Psoas muscle (tissue), 8 donors: ENCODE measurements around the gene EHMT1. TPM values are rescaled to one million over a fixed set of nuclear protein-coding genes. Genes with fewer than 3 reads are reported as not detected.
A peak's percentile ranks its signal among the peaks of the same experiment; 100 is the strongest.

Experiments
- ATAC-seq, 4 donors: fragments of 200-7000 bp; cut with Tn5 transposase; one replicate each; pipeline ENCODE4 v1.9.1; 2020; ENCODE audit warnings: moderate library complexity in 3 of 4, mild to moderate bottlenecking in 2 of 4
- DNase-seq, 2 donors: peaks; one replicate each; pipeline ENCODE4 v3.0.0-alpha.2; 2020
- H3K27ac ChIP-seq: fragments of 200-600 bp; one replicate; pipeline ENCODE4 v1.8.0; 2022
- H3K27me3 ChIP-seq, 3 donors: fragments of 200-600 bp in 1 of 3; one replicate each; pipeline versions ENCODE4 v1.6.1 to v1.8.0; 2013 to 2022; ENCODE audit warnings: low read length in 2 of 3, mild to moderate bottlenecking in 2 of 3, moderate library complexity in 1 of 3; ENCODE audit not compliant: insufficient read depth in 3 of 3
- H3K36me3 ChIP-seq, 2 donors: fragments of 200-600 bp in 1 of 2; one replicate each; pipeline versions ENCODE4 v1.6.1 to v1.8.0; 2013 to 2022; ENCODE audit warnings: low read depth in 1 of 2, mild to moderate bottlenecking in 1 of 2, moderate library complexity in 1 of 2; ENCODE audit not compliant: insufficient read depth in 1 of 2
- H3K4me1 ChIP-seq: fragments of 200-600 bp; one replicate; pipeline ENCODE4 v1.8.0; 2022
- H3K4me3 ChIP-seq: fragments of 200-600 bp; one replicate; pipeline ENCODE4 v1.8.0; 2022; ENCODE audit warnings: mild to moderate bottlenecking
- H3K9me3 ChIP-seq: fragments of 200-600 bp; one replicate; pipeline ENCODE4 v1.8.0; 2022
- WGBS, 3 donors: extraction: QIAGEN DNeasy Blood & Tissue Kit; methylation state at CpG; one replicate each; pipeline versions ENCODE4 v1.1.6 to v1.1.7; 2013; 5-methylcytosine and 5-hydroxymethylcytosine counted together
- intact Hi-C, 2 donors: fragments of 100-400 bp; cut with DNase I; formaldehyde crosslinking; loops; one replicate each; pipeline versions ENCODE4 v1.11.0 to v1.14.2; 2022
- polyA plus RNA-seq, 3 donors: library from polyadenylated mRNA; stranded (reverse); fragments of 200-250 nt; gene quantifications; one replicate each; pipeline ENCODE4 v1.2.3, GENCODE V29; 2013
- total RNA-seq, 4 donors: library from RNA; stranded (reverse); fragmentation: NEBNext Ultra II Directional in 2 of 4; extraction: Animal tissue kit (Norgen Biotek cat#: 25700) in 2 of 4; gene quantifications; one replicate each; pipeline versions ENCODE4 v1.2.1 to v1.2.4, GENCODE V29; 2021 to 2023
- TF ChIP-seq, protein P1 (sequence below): fragments of 200-600 bp; IDR thresholded peaks from one replicate; pipeline ENCODE4 v1.8.0; 2022; ENCODE audit warnings: antibody characterized with exemption
- donor health status: healthy with polysubstance abuse.
- donor health status: DM: no; HTN: no; CAD: no; lungs with moderate emphysema.
- donor health status: Bipolar disorder and iron deficiency.
- donor health status: healthy.
- donor health status: DM: yes; HTN: yes; CAD: no.
- donor health status: DM: no; HTN: no; CAD: no.
- donor health status: DM: no; HTN: no; CAD: no.
- donor health status: DM: yes; HTN: yes; CAD: no.

EHMT1 gene
- total and polyA plus RNA-seq, 7 donors = 29.0 to 49.6 (median 31.2) TPM

DNA sequence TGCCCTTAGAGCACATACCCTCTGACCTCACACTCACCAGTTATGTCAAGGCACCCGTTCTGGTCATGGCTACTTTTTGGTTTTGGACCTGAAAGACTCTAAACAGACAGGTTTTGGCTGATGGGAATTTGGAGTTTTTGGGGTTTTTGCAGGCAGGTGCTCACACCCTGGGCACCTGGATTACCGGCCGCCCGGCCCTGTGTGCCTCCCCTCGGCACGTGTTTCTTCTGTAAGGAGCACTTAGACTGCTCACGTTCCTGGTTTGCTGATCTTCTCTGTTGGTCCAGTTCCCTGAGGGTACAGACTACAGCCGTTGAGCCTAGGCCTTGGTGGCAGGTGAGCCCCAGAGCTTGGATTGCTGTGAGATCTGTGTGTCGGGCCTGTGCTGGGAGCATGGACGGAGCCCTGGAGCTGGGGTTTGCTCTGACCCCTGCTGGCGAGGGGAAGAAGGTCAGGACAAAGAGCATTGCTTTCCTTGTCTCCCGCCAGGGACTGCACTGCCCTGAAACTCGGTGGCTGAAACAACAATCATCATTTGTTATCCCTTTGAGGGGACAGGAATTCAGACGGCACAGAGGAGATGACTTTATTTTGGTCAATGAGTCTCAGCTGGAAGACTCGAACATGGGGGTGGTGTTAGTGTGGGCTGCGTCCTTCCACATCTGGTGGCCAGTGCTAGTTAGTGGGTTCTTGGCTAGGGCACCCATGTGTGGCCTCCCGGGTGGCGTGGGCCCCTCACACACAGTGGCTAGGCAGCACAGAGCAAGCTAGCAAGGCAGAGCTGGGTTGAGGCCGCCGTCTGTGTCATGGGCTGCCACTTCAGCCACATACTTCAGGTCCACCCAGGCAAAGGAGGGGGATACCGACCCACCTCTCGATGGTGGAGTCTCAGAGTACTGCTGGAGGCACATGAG is 76.4 kb downstream of the EHMT1 start:
- ATAC-seq (peak; percentile 70 to 85 (median 82)), DNase-seq (peak; percentile 51 to 76)
- Histone ChIP-seq H3K36me3 (no peaks in the 10 kb centered on the region), H3K4me1 (peaks cover 18% of the 10 kb centered on the region), H3K27ac (no peak overlapping the region), H3K27me3 (no peaks in the 10 kb centered on the region), H3K9me3 (no peaks in the 10 kb centered on the region), H3K4me3 (no peak overlapping the region)
- TF ChIP-seq, protein P1, sequence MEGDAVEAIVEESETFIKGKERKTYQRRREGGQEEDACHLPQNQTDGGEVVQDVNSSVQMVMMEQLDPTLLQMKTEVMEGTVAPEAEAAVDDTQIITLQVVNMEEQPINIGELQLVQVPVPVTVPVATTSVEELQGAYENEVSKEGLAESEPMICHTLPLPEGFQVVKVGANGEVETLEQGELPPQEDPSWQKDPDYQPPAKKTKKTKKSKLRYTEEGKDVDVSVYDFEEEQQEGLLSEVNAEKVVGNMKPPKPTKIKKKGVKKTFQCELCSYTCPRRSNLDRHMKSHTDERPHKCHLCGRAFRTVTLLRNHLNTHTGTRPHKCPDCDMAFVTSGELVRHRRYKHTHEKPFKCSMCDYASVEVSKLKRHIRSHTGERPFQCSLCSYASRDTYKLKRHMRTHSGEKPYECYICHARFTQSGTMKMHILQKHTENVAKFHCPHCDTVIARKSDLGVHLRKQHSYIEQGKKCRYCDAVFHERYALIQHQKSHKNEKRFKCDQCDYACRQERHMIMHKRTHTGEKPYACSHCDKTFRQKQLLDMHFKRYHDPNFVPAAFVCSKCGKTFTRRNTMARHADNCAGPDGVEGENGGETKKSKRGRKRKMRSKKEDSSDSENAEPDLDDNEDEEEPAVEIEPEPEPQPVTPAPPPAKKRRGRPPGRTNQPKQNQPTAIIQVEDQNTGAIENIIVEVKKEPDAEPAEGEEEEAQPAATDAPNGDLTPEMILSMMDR = peak; percentile 55
- intact Hi-C loops = no loop called here
- 66 to 72% (median 67%) methylated on average over 22 of the region's 22 CpGs for WGBS, 3 donors

DNA sequence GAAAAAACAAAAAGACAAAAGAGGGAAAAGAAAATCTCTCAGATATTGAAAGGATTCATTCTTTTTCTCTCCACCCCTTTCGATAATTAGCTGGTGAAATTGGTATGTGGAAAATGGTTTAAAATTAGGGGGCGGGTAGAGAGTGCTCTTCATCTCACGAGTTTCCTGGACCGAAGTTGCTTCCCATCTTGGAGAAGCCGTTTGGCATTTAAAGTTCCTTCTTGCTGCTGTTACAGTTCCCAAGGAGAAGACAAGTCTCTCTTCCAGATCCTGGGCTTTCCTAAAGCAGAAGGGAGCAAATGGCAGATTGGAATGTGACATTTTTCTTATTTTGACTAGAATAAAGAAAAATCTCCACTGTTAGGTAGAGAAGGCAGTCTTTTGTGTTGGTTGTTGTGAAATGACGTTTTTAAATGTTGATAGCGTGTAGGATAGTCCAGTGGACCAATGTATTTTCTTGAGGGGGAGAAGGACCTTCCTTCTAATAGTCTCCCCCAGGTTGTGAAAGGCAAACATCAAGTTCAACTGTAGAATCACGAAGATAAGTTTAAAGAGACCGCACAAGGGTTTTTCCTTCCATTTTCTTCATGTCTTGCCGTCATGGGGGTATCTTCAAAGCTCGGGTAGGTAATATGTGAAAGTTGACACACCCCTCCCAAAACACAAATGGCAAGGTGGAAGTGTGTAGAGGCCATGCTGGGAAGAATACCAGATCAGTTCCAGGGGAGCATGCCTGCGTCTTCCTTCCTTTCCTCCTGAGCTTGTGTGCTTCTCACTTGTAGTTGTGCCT is 77.5 kb downstream of the EHMT1 start:
- WGBS, 3 donors = 85 to 87% (median 87%) methylated on average over 12 of the region's 12 CpGs

DNA sequence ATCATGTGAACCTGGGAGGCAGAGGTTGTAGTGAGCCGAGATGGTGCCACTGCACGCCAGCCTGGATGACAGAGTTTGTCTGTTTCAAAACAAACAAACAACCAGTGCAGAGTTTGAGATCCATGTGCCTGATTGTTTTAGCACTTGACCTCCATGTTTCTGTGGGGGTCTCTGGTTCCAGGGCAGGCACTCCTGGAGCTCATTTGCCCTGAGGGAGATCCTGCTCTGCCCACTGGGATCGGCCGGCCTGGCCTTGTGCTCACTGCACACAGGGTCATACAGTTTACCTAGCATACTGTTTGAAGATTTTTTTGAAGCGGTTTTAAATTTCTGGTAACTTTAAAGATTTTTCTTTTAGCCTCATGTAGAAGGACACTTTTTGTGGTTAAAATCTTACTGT is 78.4 kb downstream of the EHMT1 start:
- peaks cover 10% of the 10 kb centered on the region for H3K4me1 ChIP-seq
- no peak for ATAC-seq
- no peaks in the 10 kb centered on the region for H3K27me3 ChIP-seq
- H3K36me3 ChIP-seq = no peaks in the 10 kb centered on the region
- H3K27ac ChIP-seq = no peak overlapping the region
- no peak overlapping the region for H3K4me3 ChIP-seq
- 87 to 95% (median 90%) methylated on average over 5 of the region's 5 CpGs for WGBS, 3 donors
- H3K9me3 ChIP-seq = no peaks in the 10 kb centered on the region
- TF ChIP-seq, protein P1 = no peak
- intact Hi-C loops = no loop called here
- no peak for DNase-seq

More for the DNA sequence above, 77.5 kb downstream of the EHMT1 start:
- H3K27me3 ChIP-seq = no peaks in the 10 kb centered on the region
- H3K4me1 ChIP-seq = peaks cover 17% of the 10 kb centered on the region
- no peaks in the 10 kb centered on the region for H3K36me3 ChIP-seq
- ATAC-seq (no peak), DNase-seq (no peak)
- H3K4me3 ChIP-seq = no peak overlapping the region
- no peaks in the 10 kb centered on the region for H3K9me3 ChIP-seq
- intact Hi-C loops = no loop called here
- H3K27ac ChIP-seq = no peak overlapping the region
- TF ChIP-seq, protein P1 = no peak

DNA sequence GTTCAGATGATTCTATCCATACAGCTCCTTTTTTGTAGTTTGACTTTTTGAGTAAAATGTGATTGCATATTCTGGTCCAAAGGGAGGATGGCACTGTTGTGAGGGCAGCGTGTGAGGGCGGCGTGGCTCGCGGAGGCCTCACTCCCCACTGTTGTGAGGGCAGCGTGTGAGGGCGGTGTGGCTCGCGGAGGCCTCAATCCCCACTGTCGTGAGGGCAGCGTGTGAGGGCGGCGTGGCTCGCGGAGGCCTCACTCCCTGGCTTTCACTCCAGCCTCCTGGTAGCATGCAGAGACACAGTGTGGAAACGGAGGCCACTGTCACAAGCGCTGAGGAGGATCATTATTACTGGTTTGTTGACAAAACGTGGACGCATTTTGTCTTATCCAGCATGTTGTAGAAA is 79.0 kb downstream of the EHMT1 start:
- no peaks in the 10 kb centered on the region for H3K27me3 ChIP-seq
- no peak for ATAC-seq
- H3K4me1 ChIP-seq = peaks cover 10% of the 10 kb centered on the region
- H3K9me3 ChIP-seq = no peaks in the 10 kb centered on the region
- no peak for DNase-seq
- no peak overlapping the region for H3K4me3 ChIP-seq
- TF ChIP-seq, protein P1 = no peak
- intact Hi-C loops = no loop called here
- H3K27ac ChIP-seq = no peak overlapping the region
- H3K36me3 ChIP-seq = no peaks in the 10 kb centered on the region
- WGBS, 3 donors = 95 to 96% (median 95%) methylated on average over 19 of the region's 19 CpGs
